SW 1271 (cell line): ENCODE results near the gene NCKAP5.
"Not testable (repeated sequence)": the region's sequence is repeated elsewhere in the genome, so short reads cannot be mapped to it uniquely, and the experiment has no call there.

Experiments used
- DNase-seq, 2 experiments: peaks; one replicate each; lab custom pipeline; 2025; lab: John Stamatoyannopoulos, UW

NCKAP5 gene

DNA sequence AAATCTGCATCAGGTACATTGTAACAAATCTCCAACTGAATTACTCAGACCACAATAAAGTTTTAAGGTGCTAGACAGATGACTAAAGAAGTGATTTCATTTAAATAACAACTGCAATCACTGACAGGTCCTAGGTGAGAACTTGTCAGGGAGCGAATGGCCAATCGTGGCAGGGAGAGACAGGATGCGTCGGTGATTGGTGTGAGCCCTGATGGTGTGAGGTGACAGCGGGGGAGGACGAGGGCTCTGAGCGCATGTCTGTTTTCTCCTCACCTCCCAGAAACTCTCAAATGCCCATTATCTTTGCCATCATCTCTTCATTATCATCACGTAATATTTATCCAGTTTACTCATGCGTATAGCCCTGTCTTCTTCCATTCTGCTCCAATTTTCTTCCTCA is 690.3 kb downstream of the NCKAP5 start:
- no peak for DNase-seq

DNA sequence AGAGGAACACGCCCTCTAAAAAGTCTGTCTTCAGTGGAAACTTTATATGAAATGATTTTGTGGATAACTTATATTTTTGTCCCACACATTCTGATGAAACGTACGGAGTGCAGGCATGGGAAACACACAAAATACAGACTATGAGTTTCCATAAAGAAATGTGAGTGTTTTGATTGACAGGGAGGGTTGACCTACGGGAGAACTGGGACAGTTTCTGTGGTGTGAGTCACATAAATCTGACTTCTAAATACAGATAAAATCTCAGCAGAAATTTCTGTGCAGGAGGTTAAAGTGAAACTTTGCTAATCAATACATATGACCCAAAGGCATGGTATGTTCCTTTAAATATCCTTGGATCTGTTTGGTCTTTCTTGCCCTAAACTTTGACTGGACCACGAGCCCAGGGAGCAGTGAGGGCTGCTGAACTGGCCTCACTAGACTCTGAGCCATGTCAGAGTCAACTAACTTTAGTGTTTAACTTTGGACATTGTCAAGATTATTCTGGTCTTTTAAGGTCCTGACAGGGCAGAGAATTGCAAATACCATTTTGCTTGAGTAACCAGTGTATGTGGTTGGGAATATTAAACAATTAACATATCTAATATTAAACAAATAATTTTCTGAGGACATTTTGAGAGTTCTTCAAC is 691.4 kb downstream of the NCKAP5 start:
- no peak for DNase-seq

DNA sequence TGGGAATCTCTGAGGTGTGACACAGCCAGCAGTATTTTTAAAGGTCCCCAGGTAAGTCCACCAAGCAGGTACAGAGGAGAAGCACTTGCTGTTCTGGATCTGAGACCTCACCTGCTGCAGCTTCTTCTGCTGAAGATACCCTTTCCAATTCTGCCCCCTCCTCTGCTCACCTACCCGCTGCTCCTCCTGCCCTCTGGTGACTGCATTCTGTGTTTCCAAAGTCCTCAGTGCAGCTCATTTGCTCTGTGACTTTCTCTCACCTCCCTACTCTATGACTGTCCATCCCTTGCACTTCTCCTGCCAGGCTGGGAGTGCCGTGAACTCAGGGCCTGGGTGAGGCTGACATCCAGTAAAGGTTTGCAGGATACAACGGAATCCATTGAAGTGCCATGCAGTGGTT is 693.1 kb downstream of the NCKAP5 start:
- DNase-seq, result no peak

DNA sequence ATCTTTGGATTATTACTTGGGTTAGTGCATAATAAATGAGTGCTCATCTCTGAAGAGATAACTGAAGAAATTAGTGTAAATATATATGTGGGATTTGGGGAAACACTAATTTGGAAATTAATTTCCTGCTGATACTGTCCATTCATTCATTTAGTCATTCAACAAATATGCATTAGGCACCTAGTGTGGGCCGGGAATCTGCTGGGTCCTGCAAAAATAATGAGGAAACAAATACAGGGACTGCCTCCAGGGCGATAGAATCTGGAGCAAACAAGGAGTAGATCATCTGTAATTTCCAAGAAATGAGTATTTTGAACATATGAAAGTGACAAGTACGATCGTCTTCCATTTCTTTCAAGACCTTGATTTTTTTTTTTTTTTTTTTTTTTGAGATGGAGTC is 694.5 kb downstream of the NCKAP5 start:
- no peak for DNase-seq

DNA sequence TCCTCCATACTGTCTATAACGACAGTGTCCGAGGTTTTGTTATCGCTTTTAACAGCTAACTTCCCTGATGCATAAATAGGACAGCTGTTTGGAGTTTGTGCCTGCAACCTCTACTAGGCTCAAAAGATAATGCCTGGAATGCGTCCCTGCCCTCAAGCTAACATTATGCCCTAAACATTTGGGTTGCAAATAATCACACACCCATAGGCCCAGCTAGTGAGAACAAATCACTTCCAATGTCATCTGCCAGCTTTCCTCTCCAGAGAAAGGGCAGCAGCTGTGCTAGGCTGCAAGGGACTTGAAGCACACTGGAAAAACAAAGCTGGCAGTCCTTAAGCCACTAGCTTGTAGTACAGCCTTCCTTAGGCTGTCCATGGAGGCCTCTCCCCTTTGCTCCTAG is 696.4 kb downstream of the NCKAP5 start:
- DNase-seq, result no peak

DNA sequence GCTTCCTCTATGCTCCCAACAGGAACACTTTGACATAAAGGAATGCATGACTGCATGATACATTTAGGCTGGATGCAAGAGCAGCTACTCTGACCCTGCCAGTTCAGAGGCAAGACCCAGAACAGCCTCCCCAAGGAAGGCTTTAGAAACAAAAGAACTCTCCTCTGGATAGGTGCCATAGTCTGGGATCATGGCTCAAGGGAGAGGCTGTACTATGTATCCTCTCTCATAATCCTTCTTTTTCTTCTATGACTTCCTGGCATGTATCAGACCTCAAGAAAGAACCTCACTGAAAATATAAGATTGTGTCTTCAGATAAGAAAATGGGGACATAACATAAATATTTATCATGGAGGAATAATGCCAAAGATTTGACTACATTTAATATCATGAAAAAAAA is 704.3 kb downstream of the NCKAP5 start:
- no peak for DNase-seq

DNA sequence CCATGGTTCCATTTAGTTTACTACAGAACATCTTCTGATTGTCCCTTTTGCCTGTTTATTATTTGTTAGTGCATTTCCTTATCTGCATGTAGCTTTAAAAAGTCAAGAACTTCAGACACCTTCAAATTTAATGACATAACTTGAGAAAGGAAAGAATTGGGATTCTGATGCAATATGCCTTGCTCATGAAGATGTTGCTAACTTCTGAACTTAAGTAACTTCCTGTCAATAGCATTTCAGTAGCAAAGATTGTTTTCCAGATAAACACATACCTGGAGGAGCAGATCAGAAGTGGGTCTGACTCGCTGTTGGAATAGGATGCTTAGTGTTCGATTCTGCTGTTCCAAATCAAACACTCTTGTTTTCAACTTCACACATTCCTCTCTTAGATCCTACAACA is 708.0 kb downstream of the NCKAP5 start:
- no peak for DNase-seq

DNA sequence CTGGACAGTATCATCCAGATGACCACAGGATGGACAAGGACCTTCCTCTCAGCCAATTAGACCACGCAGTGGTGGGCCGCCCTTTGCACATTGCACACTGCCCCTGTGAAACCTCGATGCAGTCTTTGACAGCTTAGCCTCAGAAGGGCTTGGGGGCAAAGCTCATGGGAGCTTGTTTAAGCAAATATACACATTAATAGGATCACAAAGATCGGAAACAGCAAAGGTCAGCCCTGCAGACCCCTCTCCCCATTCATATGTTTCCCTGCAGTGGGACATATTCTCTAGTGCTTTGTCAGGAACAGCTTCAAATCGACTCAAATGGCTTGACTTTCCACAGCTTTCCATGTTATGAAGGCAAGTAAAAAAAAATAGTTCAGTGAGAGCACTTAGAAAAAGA is 708.7 kb downstream of the NCKAP5 start:
- no peak for DNase-seq

DNA sequence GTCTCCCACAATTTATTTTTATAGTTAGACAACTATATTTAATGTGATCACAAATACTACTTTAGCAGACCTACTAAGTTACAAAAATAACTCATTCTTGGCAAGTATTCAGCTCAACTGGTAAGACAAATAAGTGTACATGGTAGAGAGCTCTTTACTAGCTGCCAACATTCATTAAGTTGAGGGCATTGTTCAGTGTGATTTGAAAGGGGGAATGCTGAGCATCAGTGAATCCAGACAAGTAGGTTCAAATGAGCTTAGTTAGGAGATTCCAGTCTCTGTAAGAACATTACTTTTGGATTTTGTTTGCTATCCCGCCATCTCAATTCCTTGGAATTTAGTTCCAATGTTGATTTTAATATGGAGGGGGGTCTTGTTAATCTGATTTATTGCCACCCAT is 710.9 kb downstream of the NCKAP5 start:
- no peak for DNase-seq

DNA sequence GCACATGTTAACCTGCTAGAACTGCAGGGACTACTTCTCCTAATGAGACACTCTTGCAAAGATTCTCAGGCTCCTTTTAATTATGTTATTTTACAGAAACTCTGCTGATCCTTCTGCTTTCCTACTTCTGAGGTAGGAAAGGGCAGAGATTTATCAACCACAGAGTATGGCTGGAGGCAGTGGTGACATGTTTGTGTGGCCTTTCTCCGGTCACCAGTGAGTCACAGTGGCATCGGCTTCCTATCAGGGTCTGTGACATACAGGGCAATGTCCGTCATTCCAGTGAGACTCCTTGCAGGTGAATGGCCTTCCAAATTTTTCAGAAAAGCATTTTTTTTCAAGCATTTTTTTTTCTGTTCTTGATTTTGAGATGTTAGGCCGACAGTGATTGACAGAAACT is 717.6 kb downstream of the NCKAP5 start:
- DNase-seq, result no peak

DNA sequence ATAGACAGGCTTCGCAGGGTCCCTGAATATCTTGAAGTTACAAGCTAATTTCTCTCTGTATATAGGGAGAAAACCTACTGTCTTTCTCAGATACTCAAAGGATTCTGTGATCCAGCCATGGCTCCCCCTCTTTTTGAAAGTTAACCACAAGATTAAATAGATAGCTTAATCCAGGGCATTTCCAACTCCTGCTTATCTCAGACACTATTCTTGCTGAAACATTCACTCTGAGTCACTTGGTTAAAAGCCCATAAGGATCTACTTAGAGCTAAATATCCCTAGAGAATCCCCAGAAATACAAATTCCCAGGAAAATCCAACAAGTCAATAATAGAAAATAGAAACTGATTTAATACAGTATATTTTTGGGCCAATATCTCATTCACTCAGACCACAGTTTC is 719.1 kb downstream of the NCKAP5 start:
- no peak for DNase-seq

DNA sequence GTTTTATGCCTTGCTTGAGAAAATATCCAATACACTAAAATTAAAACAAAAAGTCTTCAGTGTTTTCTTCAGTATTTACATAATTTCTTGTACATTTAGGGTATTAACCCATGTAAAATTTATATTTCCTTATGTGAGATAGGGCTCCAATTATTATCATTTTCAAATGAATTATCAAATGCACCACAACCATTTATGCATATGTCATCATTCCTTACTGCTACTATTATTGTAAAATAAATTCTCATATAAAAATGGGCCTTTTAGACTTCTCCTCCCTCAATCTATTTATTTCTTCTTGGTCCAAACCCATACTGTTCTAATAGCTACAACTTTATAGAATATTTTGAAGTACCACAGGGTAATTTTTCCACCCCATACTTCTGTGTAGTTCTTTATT is 722.9 kb downstream of the NCKAP5 start:
- DNase-seq, result no peak

DNA sequence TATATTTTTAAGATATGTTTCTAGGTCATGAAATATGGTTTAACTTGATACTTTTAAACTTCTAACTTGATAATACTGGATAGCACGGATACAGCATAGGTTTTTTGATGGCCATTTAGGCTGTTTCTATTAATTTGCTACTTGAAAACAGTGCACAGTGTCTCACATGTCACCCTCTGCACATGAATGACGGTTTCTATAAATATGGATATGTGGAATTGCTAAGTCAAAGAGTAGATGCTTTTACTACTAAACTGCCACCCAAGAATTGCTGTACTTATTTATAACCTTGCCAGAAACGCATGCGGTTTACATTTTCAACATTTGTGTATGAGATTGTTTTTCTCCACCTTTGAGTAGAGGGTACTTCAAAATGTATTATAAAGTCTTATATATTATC is 723.7 kb downstream of the NCKAP5 start:
- DNase-seq, result no peak

DNA sequence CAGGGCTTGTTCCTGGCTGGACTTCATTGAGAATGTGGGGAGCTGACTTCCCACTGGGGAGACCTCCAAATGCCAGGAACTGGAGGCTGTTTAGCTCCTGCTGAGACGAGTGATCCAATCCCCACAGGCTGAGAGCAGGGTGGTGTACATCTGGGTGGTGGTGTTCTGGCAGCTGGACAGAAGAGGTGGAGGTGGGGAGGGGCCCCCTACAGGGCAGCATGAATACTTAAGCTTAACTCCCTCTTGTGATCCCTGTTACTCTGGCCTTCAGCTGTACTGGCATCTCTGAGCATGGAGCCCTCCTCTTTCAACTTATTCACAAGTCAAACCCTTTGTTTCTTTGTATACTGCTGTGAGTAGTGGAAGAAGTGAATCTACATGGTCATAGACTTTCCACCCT is 730.5 kb downstream of the NCKAP5 start:
- no peak for DNase-seq

DNA sequence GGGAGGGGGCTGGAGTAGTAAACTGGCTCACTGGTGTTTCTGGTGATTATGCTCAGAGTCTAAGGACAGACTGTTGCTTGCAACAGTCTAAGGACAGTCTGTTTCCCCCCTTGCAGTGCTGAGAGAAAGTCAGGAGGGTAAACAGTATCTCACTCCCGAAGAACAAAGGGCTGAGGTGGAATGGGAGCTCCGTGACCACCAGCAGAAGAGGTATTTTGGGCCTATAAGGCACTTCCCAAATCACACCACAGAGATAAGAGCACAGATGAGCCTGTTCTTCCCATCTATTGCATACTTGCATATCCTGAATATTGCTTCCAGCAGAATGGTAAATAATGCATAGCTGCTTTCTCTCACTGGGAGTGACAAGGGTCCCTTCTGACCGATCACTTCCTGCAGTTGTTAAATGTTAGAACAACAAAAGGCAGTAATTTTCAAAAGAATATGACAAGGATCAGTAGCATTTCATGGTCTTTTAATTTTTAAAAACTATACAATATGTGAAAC is 737.9 kb downstream of the NCKAP5 start:
- no peak for DNase-seq

DNA sequence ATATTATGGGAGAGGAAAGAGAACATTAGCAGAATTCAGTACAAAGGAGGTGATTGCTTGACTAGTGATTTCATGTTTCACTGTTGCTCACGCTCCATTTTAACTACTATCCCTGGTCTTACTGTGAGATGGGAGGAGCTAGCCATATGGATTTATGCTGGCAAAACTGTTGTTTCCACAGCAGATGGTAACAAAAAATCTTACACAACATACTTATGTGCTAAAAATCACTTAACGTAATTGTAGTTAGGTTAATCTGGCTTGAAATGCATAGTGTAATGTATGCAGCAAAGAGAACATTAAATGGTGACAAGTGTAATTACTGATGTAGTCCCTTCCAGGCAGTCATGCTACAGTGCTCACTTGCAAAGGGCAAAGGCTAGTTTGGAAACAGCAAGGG is 742.7 kb downstream of the NCKAP5 start:
- no peak for DNase-seq

DNA sequence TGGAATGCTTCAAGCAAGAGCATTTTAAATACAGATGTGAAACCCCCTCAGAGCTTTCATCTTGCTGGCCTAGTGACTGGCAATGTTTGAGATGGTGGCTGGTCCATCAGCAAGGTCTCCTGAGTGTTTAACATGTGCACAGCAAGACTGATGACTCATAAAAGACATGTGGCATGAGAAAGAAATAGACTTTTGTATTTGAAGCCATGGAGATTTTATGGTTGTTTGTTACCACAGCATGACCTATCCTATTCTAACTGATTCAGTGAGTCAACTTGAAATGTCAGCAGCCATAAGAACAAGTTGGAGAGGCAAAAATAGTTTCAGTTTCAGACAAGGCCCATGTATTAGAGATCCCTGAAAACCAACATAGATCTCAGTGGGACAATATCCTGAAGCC is 743.5 kb downstream of the NCKAP5 start:
- DNase-seq, result no peak

DNA sequence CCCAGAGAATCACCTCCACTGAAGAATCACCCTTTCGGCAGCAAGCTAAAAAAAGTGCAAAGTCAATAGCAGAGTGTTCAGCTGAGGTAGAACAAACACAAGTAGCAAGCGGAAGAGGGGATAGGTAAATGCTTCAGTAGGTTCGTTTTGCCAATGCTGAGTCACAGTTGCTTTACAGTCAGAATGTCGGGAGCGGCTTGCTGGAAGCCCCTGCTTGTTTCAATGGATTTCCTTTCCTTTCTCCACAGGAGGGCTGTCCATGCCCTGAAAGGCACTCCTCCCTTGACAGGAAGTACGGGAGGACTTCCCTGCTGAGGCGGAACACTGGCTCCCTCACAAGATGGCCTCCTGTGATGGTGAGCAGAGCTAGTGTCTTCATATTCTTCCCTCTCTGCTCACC is 752.0 kb downstream of the NCKAP5 start:
- DNase-seq, result no peak

DNA sequence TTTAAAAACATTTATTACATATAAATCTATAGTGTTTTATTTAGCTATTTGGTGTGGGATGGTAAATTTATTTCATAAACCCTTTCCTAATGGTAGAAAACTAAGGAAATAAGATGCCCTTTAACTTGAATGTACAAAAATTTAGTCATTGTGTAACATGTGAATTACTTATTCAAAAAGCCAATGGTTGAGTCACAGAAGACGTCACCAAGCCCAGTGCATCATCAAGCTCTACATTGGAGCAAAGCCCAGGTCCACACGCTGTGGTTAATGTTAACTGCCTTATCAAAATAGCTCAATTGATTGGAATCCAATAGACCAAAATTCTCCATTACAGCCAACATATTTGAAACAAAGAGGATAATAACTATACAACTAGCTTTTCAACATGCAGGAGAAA is 752.7 kb downstream of the NCKAP5 start:
- no peak for DNase-seq

DNA sequence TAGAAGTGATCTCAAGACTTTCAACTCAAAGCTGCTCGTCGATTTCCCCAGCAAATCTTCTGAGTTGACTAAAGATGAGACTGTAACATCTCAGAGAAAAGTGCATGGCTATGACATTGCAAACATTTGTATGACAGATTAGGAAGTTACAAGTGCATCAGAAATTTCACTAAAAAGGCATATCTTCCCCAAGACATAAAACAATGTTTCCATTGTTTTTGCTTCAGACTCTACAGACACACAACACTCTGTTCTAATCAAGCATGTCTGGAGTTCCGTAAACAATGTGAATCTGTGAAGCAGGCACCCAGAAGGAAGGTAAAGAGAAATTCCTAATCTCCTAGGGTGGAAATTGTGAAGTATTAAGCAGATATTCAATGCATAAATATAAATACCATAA is 753.6 kb downstream of the NCKAP5 start:
- DNase-seq, result no peak

DNA sequence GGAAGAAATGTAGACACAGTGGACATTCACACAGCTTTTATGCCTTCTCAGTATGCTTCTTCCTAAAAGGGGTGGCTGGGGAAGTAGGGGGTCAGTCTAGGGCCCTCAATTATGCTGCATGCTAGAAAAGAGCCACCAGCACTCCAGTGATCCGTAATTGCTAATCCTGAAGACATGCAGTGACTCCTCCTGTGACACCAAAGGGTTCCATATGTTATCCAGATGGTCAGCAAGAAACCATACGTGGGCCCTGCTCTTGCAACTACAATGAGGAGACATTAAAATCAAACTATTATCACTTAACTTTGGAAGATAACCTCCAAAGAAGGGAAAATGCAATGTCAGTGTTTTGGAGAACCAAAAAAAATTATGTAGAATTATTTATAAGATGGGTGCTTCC is 754.8 kb downstream of the NCKAP5 start:
- no peak for DNase-seq

DNA sequence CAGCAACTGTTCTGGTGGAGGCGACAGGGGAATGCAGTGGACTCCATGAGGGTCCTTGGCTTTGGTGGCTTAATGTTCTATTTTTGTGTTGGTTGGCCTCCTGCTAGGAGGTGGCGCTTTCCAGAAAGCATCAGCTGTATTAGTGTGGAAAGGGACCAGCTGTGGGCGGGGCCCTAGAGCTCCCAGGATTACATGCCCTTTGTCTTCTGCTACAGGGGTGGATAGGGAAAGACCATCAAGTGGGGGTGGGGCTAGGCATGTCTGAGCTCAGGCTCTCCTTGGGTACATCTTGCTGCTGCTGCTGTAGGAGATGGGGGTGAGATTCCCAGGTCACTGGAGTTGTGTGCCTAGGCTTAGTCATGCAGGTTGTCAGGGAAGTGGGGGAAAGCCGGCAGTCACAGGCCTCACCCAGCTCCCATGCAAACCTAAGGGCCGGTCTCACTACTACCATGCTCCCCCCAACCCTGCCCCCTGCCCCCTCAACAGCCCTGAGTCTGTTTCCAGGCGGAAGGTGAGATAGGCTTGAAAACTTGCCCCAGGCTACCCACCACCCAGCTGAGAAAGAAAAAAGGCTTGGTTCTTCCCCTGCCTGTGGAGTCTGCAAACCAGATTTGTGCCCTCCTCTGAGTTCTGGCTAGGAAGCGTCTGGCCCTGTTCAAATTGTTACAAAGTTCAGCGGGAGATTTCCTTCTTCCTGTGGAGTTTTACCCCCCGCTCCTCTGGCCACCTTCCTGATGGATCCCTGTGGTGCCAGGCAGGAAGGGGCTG is 756.9 kb downstream of the NCKAP5 start:
- DNase-seq, result no peak

DNA sequence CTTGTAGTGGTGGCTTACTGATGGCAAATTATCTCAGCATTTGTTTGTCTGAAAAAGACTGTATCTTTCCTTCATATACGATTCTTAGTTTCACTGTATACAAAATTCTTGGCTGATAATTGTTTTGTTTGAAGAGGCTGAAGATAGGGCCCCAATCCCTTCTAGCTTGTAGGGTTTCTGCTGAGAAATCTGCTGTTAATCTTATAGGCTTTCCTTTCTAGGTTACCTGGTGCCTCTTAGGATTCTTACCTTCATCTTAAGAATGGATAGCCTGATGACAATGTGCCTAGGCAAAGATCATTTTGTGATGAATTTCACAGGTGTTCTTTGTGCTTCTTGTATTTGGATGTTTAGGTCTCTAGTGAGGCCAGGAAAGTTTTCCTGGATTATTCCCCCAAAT is 758.3 kb downstream of the NCKAP5 start:
- not testable (repeated sequence) for DNase-seq

DNA sequence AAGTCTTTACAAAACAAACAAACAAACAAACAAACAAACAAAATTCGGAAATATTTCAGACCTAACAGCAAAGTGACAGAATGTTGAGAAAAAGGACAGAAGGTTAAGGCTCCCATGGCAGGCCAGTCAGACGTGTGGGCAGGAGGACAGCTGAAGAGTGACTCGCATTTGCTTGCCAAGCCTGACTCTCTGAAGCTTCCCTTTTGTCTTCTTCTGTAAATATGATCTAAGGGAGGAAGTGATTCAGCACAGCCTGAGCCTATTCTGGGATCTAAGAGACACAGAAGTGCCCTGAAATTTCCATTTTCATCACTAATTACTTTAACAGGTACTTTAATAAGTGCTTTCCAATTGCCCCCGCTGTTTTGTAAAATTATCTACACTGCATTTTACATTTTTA is 764.2 kb downstream of the NCKAP5 start:
- peak in 1 of 2 experiments; percentile 12 for DNase-seq
